GM18526 (cell line): ENCODE results near the gene SEMA4B.

ENCODE experiments used
- POLR2A ChIP-seq: IDR thresholded peaks from 3 replicates; pipeline ENCODE4 v1.6.1; 2011; ENCODE audit not compliant: insufficient read length; ENCODE audit errors: extremely low read depth

Gene SEMA4B

GRCh38 chr15:90227816-90228772, 27.0 kb downstream of the SEMA4B start:
- no peak for TF ChIP-seq POLR2A

GRCh38 chr15:90228960-90229359, 27.8 kb downstream of the SEMA4B start:
- TF ChIP-seq POLR2A, result no peak

GRCh38 chr15:90230071-90230494, 29.0 kb downstream of the SEMA4B start:
- TF ChIP-seq POLR2A, result no peak

- TF ChIP-seq POLR2A, result no peak
These were observed 29.5 kb downstream of the SEMA4B start for GRCh38 chr15:90230610-90231009.

GRCh38 chr15:90231028-90232017, 30.2 kb downstream of the SEMA4B start:
- no peak for TF ChIP-seq POLR2A

GRCh38 chr15:90232196-90232595, 31.1 kb downstream of the SEMA4B start:
- no peak for TF ChIP-seq POLR2A

- no peak for TF ChIP-seq POLR2A
These were observed 31.8 kb downstream of the SEMA4B start for GRCh38 chr15:90232941-90233386.

GRCh38 chr15:90233387-90234095, 32.4 kb downstream of the SEMA4B start, which contains the start of gene CIB1:
Gene CIB1 (minus strand): TSS chr15:90233941. CDS start chr15:90233885, 56 bp downstream.
- TF ChIP-seq POLR2A, result no peak

- TF ChIP-seq POLR2A, result peak; percentile 89
These were observed 33.2 kb downstream of the SEMA4B start, which contains the start of gene GDPGP1 for GRCh38 chr15:90234096-90234988. Gene GDPGP1 (plus strand): TSS chr15:90234209. CDS start chr15:90240909, 6,700 bp downstream.

- TF ChIP-seq POLR2A, result no peak
These were observed 38.2 kb downstream of the SEMA4B start for GRCh38 chr15:90239371-90239770.

- no peak for TF ChIP-seq POLR2A
These were observed 39.7 kb downstream of the SEMA4B start for GRCh38 chr15:90240856-90241255.

GRCh38 chr15:90241343-90242192, 40.4 kb downstream of the SEMA4B start:
- TF ChIP-seq POLR2A, result no peak
